CD14-positive monocyte (primary cell): ENCODE data around the gene CACNA2D1. TPM values are rescaled to one million over a fixed set of nuclear protein-coding genes. Genes with fewer than 3 reads are reported as not detected.

Source experiments
- DNase-seq, 3 donors: peaks; one replicate each; pipeline ENCODE4 v3.0.0-alpha.2; 2011 to 2022
- H2AFZ ChIP-seq: 2 replicates; pipeline ENCODE4 v1.6.0; 2012; ENCODE audit warnings: mild to moderate bottlenecking, low read depth, low read length, inconsistent platforms; ENCODE audit not compliant: insufficient read depth, poor library complexity, severe bottlenecking
- H3K27ac ChIP-seq, 2 donors: 1 replicate in 1 of 2; 2 replicates in 1 of 2; pipeline ENCODE4 v1.5.1; 2012 to 2013; ENCODE audit warnings: low read length in 2 of 2, control low read depth in 1 of 2, inconsistent platforms in 1 of 2, low read depth in 1 of 2, mild to moderate bottlenecking in 1 of 2
- H3K27me3 ChIP-seq, 2 donors: one replicate each; pipeline versions ENCODE4 v1.6.0 to v1.6.1; 2011 to 2013; ENCODE audit warnings: low read length in 2 of 2; ENCODE audit not compliant: control insufficient read depth in 2 of 2, insufficient read depth in 2 of 2
- H3K36me3 ChIP-seq, 2 donors: replicated peaks in 1 of 2; 1 replicate in 1 of 2; 2 replicates in 1 of 2; pipeline versions ENCODE4 v1.5.1 to v1.6.1; 2012 to 2013; ENCODE audit warnings: low read length in 2 of 2, control low read depth in 1 of 2, inconsistent platforms in 1 of 2, mild to moderate bottlenecking in 1 of 2; ENCODE audit not compliant: insufficient read depth in 2 of 2, control insufficient read depth in 1 of 2
- H3K4me1 ChIP-seq, 2 donors: 1 replicate in 1 of 2; 2 replicates in 1 of 2; pipeline versions ENCODE4 v1.5.1 to v1.6.1; 2012 to 2013; ENCODE audit warnings: low read length in 2 of 2, control low read depth in 1 of 2, inconsistent platforms in 1 of 2, mild to moderate bottlenecking in 1 of 2, moderate library complexity in 1 of 2; ENCODE audit not compliant: insufficient read depth in 2 of 2, control insufficient read depth in 1 of 2
- H3K4me2 ChIP-seq: replicated peaks from 2 replicates; pipeline ENCODE3; 2012; ENCODE audit warnings: low read length, moderate library complexity, mild to moderate bottlenecking; ENCODE audit not compliant: poor library complexity, severe bottlenecking; ENCODE audit errors: extremely low read depth
- H3K4me3 ChIP-seq, 3 experiments: fragments of 200-600 bp in 1 of 3; sonication (generic) in 1 of 3; replicated peaks in 1 of 3; 1 replicate in 2 of 3; 2 replicates in 1 of 3; pipeline ENCODE4 v1.5.1; 2011 to 2013; ENCODE audit warnings: low read length in 3 of 3, mild to moderate bottlenecking in 3 of 3, control low read depth in 2 of 3, low read depth in 2 of 3, inconsistent platforms in 1 of 3, moderate library complexity in 1 of 3
- H3K79me2 ChIP-seq: 2 replicates; pipeline ENCODE4 v1.6.0; 2012; ENCODE audit warnings: mild to moderate bottlenecking, control low read depth, inconsistent platforms, low read length, moderate library complexity; ENCODE audit not compliant: insufficient read depth
- H3K9ac ChIP-seq: 2 replicates; pipeline ENCODE4 v1.6.0; 2017; ENCODE audit warnings: low read length, mild to moderate bottlenecking; ENCODE audit not compliant: insufficient read depth, poor library complexity, severe bottlenecking
- H3K9me3 ChIP-seq, 2 donors: replicated peaks in 1 of 2; 1 replicate in 1 of 2; 2 replicates in 1 of 2; pipeline versions ENCODE4 v1.5.1 to v1.6.1; 2012 to 2013; ENCODE audit warnings: low read length in 2 of 2, control low read depth in 1 of 2; ENCODE audit not compliant: control insufficient read depth in 1 of 2, insufficient read depth in 1 of 2
- H4K20me1 ChIP-seq: 2 replicates; pipeline ENCODE4 v1.6.0; 2012; ENCODE audit warnings: mild to moderate bottlenecking, low read length, control low read depth, moderate library complexity; ENCODE audit not compliant: insufficient read depth
- H3K27ac Mint-ChIP-seq, 7 donors: one replicate each; pipeline ENCODE4 v1.8.0; 2020; ENCODE audit warnings: mild to moderate bottlenecking in 7 of 7, mixed read lengths in 7 of 7, moderate library complexity in 6 of 7, inconsistent platforms in 2 of 7
- H3K27me3 Mint-ChIP-seq, 3 donors: one replicate each; pipeline ENCODE4 v1.8.0; 2021 to 2022; ENCODE audit warnings: low read depth in 3 of 3, mild to moderate bottlenecking in 3 of 3, mixed read lengths in 3 of 3, moderate library complexity in 3 of 3, inconsistent platforms in 1 of 3
- H3K36me3 Mint-ChIP-seq, 2 donors: one replicate each; pipeline ENCODE4 v1.8.0; 2020; ENCODE audit warnings: mixed read lengths in 2 of 2, inconsistent platforms in 1 of 2, mild to moderate bottlenecking in 1 of 2
- H3K4me1 Mint-ChIP-seq: one replicate; pipeline ENCODE4 v1.8.0; 2020; ENCODE audit warnings: mild to moderate bottlenecking, mixed read lengths
- H3K4me3 Mint-ChIP-seq, 2 donors: one replicate each; pipeline ENCODE4 v1.8.0; 2020; ENCODE audit warnings: mild to moderate bottlenecking in 2 of 2, mixed read lengths in 2 of 2, moderate library complexity in 1 of 2
- H3K9me3 Mint-ChIP-seq, 7 donors: one replicate each; pipeline ENCODE4 v1.8.0; 2020 to 2022; ENCODE audit warnings: mixed read lengths in 7 of 7, mild to moderate bottlenecking in 6 of 7, moderate library complexity in 6 of 7, inconsistent platforms in 2 of 7
- WGBS: methylation state at CpG from one replicate; pipeline ENCODE4 v1.1.5; 2013; ENCODE audit warnings: missing lambda C conversion rate; ENCODE audit not compliant: insufficient coverage; 5-methylcytosine and 5-hydroxymethylcytosine counted together
- intact Hi-C, 2 donors: fragments of 100-400 bp; cut with micrococcal nuclease; formaldehyde crosslinking; loops; one replicate each; pipeline versions ENCODE4 v1.15.0 to v1.15.1; 2023
- polyA plus RNA-seq, 3 donors: library from polyadenylated mRNA; depleted of rRNA in 1 of 3; unstranded in 2 of 3; stranded (reverse) in 1 of 3; fragments of 300-500 nt in 2 of 3; fragments of >200 nt in 1 of 3; fragmentation: Illumina TruSeq in 2 of 3; gene quantifications; 1 replicate in 2 of 3; 2 replicates in 1 of 3; pipeline ENCODE4 v1.2.3, GENCODE V29; 2012 to 2021
- TF ChIP-seq, protein P1 (sequence below): fragments of 200-600 bp; IDR thresholded peaks from one replicate; pipeline ENCODE4 v1.8.0; 2022; ENCODE audit warnings: antibody characterized with exemption, mild to moderate bottlenecking

Gene CACNA2D1
- polyA plus RNA-seq, 3 donors: 0.02 TPM; not detected in 2

DNA sequence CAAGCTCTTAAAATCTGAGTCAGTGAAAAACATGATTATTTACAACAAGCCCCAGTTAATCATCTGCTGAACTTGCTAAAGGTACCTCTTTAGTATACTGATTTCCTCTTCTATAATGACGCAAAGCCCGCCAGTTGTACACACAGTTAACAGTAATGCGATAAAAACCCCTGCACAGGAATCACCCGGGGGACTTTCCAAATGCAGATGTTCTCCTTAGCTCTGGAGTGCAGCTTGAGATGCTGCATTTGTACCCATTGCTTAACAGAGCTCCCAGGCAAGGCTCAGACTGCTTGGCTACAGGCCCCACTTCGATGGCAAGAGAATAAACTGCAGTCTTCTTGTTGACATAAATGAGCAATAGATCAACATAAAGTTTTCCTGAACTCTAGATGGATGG, 394.1 kb downstream of the CACNA2D1 start:
- H3K4me1 ChIP-seq: no peaks in the 10 kb centered on the region
- H3K4me1 Mint-ChIP-seq: no peaks in the 10 kb centered on the region
- intact Hi-C loops: loop anchor here (10.0 kb wide), 1 partner anchor 555 kb away; no protein-coding TSS in a partner anchor
- H3K79me2 ChIP-seq: no peaks in the 10 kb centered on the region
- no peak overlapping the region for H3K4me3 ChIP-seq
- no peak overlapping the region for H3K4me3 Mint-ChIP-seq
- no peak overlapping the region for H3K27ac Mint-ChIP-seq
- DNase-seq: no peak
- no peaks in the 10 kb centered on the region for H3K36me3 Mint-ChIP-seq
- WGBS: 88% methylated on average over 4 of the region's 5 CpGs
- no peak overlapping the region for H3K9ac ChIP-seq
- no peaks in the 10 kb centered on the region for H3K27me3 ChIP-seq
- H3K36me3 ChIP-seq: no peaks in the 10 kb centered on the region
- H4K20me1 ChIP-seq: no peaks in the 10 kb centered on the region
- no peak overlapping the region for H2AFZ ChIP-seq
- no peak overlapping the region for H3K4me2 ChIP-seq
- H3K9me3 ChIP-seq: no peaks in the 10 kb centered on the region
- TF ChIP-seq, protein P1, sequence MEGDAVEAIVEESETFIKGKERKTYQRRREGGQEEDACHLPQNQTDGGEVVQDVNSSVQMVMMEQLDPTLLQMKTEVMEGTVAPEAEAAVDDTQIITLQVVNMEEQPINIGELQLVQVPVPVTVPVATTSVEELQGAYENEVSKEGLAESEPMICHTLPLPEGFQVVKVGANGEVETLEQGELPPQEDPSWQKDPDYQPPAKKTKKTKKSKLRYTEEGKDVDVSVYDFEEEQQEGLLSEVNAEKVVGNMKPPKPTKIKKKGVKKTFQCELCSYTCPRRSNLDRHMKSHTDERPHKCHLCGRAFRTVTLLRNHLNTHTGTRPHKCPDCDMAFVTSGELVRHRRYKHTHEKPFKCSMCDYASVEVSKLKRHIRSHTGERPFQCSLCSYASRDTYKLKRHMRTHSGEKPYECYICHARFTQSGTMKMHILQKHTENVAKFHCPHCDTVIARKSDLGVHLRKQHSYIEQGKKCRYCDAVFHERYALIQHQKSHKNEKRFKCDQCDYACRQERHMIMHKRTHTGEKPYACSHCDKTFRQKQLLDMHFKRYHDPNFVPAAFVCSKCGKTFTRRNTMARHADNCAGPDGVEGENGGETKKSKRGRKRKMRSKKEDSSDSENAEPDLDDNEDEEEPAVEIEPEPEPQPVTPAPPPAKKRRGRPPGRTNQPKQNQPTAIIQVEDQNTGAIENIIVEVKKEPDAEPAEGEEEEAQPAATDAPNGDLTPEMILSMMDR: no peak
- no peak overlapping the region for H3K27ac ChIP-seq
- H3K27me3 Mint-ChIP-seq: peaks cover 0 to 3% (median 0%) of the 10 kb centered on the region in 3 donors
- no peaks in the 10 kb centered on the region for H3K9me3 Mint-ChIP-seq

DNA sequence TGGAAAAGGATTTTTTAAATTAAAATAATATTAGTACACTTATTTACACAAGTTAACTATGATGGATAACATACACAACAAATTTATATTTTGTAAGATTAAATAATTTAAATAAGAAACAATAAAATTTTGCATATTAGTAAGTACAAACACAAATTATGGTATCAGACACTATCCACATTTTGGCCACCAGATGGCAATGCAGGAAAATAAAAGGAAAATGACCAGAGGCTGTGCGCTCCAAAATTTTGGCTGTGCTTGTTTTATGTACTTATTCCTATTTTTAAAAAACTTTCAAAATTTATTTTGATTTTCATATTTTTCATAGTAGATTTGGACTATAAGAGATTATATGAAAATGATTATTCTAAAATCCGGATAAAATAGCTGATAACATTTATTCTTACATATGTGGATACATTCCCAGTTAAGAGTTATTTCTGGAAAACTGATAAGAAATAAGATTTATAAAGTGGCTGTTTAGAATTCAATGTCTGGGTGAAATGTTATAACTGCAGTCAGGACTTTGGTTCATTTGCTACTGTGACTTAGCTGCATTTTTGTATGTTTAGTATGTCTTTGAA, 399.0 kb downstream of the CACNA2D1 start:
- H3K4me2 ChIP-seq: no peak overlapping the region
- peak; percentile 3 to 19 (median 11) for DNase-seq
- TF ChIP-seq, protein P1: peak; percentile 80
- H3K36me3 Mint-ChIP-seq: no peaks in the 10 kb centered on the region
- H3K4me1 Mint-ChIP-seq: no peaks in the 10 kb centered on the region
- no peaks in the 10 kb centered on the region for H3K4me1 ChIP-seq
- H3K9ac ChIP-seq: no peak overlapping the region
- no peaks in the 10 kb centered on the region for H3K9me3 Mint-ChIP-seq
- H3K27ac Mint-ChIP-seq: no peak overlapping the region
- no peaks in the 10 kb centered on the region for H3K36me3 ChIP-seq
- no peaks in the 10 kb centered on the region for H3K27me3 ChIP-seq
- H3K27ac ChIP-seq: no peak overlapping the region
- H4K20me1 ChIP-seq: no peaks in the 10 kb centered on the region
- WGBS: no CpG with 5 or more reads among the region's 2 CpGs
- peaks cover 0 to 5% (median 0%) of the 10 kb centered on the region in 3 donors for H3K27me3 Mint-ChIP-seq
- H3K9me3 ChIP-seq: no peaks in the 10 kb centered on the region
- intact Hi-C loops: loop anchor here (10.0 kb wide), 1 partner anchor 560 kb away; no protein-coding TSS in a partner anchor
- no peak overlapping the region for H3K4me3 Mint-ChIP-seq
- H3K4me3 ChIP-seq: no peak overlapping the region
- H2AFZ ChIP-seq: no peak overlapping the region
- H3K79me2 ChIP-seq: no peaks in the 10 kb centered on the region
